Neural crest cell (in vitro differentiated cells): Measurements from ENCODE around the gene ABCG2. TPM values are rescaled to one million over a fixed set of nuclear protein-coding genes. Genes with fewer than 3 reads are reported as not detected.

ENCODE experiments used
- DNase-seq: peaks from one replicate; pipeline ENCODE4 v3.0.0; 2021; ENCODE audit warnings: low read depth, mixed read lengths, low spot score
- H3K27ac Mint-ChIP-seq: one replicate; pipeline ENCODE4 v1.8.0; 2021; ENCODE audit warnings: mild to moderate bottlenecking, mixed read lengths; ENCODE audit not compliant: unreplicated experiment
- H3K27me3 Mint-ChIP-seq: 2 replicates; pipeline ENCODE4 v1.8.0; 2021; ENCODE audit warnings: low read depth, mild to moderate bottlenecking, mixed read lengths
- H3K36me3 Mint-ChIP-seq: 2 replicates; pipeline ENCODE4 v1.8.0; 2021; ENCODE audit warnings: low read depth, mild to moderate bottlenecking, mixed read lengths
- H3K4me1 Mint-ChIP-seq: 2 replicates; pipeline ENCODE4 v1.8.0; 2021; ENCODE audit warnings: mixed read lengths
- H3K4me3 Mint-ChIP-seq: one replicate; pipeline ENCODE4 v1.8.0; 2021; ENCODE audit warnings: mild to moderate bottlenecking, mixed read lengths
- H3K9me3 Mint-ChIP-seq: 2 replicates; pipeline ENCODE4 v1.8.0; 2021; ENCODE audit warnings: mixed read lengths
- long read RNA-seq: library from polyadenylated mRNA; unstranded; transcript quantifications from one replicate; pipeline ENCODE4 v2.0.0, GENCODE V29; 2020
- total RNA-seq: library from RNA; stranded (reverse); gene quantifications from 2 replicates; pipeline ENCODE4 v1.2.1, GENCODE V29; 2021
- TF ChIP-seq, protein P1 (sequence below): fragments of 200-600 bp; sonication (generic); conservative IDR thresholded peaks from 2 replicates; pipeline ENCODE4 v1.5.0; 2021; ENCODE audit warnings: antibody characterized with exemption, mild to moderate bottlenecking

The ABCG2 gene
- total RNA-seq, result 5.1 and 5.3 TPM in 2 replicates
- long read RNA-seq, full-length matches to known transcripts, result 6 of 14 reads
- long read RNA-seq, partial matches to known transcripts, result 0 of 14 reads
- long read RNA-seq, other reads (novel, unspliced or antisense), result 8 of 14 reads

DNA sequence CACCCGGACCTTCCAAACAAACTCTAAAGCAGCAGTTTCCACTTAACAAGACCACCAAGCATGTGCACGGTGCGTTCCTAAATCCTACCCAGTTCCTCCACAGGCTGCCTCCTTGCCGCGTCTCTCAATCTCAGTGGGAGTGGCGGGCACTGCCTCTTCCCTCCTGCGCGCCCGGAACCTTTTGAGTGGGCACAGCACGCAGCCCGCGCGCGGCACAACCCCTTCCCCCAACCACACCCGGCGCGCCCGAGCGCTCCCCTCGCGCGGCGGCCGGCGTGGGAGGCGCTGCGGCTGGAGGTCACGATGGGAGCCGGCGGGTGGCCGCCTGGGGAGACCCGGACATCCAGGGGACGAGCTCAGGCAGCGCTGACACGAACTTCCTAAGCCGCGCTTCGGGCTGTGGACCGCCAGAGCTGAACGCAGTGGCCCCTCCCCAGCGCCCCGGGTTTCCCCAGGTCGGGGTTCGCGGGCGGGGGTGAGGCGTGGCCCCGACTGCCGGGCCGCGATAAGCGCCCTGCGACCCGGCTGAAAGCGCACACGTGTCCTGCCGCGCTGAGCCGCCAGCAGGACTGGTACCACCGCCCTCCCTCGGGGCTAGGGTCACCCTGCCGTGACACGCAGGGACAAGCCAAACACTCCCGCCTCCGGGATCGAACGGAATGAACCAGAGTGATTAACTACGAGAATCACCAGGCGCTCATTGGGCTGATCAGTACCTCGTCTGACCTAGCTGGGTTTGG lies at the start of gene ABCG2:
ABCG2 (minus strand) TSS at position 151 of the 740 bp plus-strand sequence. CDS start 18,644 bp downstream, outside the sequence.
- peaks cover 32% of the 10 kb centered on the region for H3K4me1 Mint-ChIP-seq
- peak; percentile 30 for DNase-seq
- TF ChIP-seq, protein P1, sequence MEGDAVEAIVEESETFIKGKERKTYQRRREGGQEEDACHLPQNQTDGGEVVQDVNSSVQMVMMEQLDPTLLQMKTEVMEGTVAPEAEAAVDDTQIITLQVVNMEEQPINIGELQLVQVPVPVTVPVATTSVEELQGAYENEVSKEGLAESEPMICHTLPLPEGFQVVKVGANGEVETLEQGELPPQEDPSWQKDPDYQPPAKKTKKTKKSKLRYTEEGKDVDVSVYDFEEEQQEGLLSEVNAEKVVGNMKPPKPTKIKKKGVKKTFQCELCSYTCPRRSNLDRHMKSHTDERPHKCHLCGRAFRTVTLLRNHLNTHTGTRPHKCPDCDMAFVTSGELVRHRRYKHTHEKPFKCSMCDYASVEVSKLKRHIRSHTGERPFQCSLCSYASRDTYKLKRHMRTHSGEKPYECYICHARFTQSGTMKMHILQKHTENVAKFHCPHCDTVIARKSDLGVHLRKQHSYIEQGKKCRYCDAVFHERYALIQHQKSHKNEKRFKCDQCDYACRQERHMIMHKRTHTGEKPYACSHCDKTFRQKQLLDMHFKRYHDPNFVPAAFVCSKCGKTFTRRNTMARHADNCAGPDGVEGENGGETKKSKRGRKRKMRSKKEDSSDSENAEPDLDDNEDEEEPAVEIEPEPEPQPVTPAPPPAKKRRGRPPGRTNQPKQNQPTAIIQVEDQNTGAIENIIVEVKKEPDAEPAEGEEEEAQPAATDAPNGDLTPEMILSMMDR, result no peak
- H3K9me3 Mint-ChIP-seq, result no peaks in the 10 kb centered on the region
- H3K36me3 Mint-ChIP-seq, result no peaks in the 10 kb centered on the region
- peaks cover 20% of the 10 kb centered on the region for H3K27me3 Mint-ChIP-seq
- peak within 1 kb of the TSS; percentile 25 for H3K27ac Mint-ChIP-seq
- H3K4me3 Mint-ChIP-seq, result peak within 1 kb of the TSS; percentile 86

DNA sequence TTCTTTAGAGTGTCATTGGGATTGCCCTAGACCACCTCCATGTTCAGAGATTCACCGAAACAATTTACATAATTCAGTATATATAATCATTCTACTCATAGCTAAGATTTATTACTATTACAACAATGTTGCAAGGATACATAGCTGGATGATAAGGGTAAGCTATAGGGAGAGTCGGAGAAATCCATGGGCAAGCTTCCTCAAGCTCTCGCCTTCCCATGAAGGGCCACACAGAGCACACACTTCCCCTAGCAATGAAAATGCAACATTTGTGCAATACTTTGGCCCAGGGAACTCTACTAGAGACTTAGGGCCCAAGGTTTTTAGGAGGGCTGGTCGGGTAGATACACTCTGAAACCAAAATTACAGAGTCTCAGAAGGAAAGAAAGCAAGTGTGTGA lies 49.7 kb upstream of the ABCG2 start:
- no peaks in the 10 kb centered on the region for H3K27me3 Mint-ChIP-seq
- no peak overlapping the region for H3K4me3 Mint-ChIP-seq
- no peaks in the 10 kb centered on the region for H3K36me3 Mint-ChIP-seq
- peak overlapping the region; percentile 74 for H3K27ac Mint-ChIP-seq
- H3K9me3 Mint-ChIP-seq, result no peaks in the 10 kb centered on the region
- no peak for DNase-seq
- TF ChIP-seq, protein P1, result no peak
- peaks cover 4% of the 10 kb centered on the region for H3K4me1 Mint-ChIP-seq

DNA sequence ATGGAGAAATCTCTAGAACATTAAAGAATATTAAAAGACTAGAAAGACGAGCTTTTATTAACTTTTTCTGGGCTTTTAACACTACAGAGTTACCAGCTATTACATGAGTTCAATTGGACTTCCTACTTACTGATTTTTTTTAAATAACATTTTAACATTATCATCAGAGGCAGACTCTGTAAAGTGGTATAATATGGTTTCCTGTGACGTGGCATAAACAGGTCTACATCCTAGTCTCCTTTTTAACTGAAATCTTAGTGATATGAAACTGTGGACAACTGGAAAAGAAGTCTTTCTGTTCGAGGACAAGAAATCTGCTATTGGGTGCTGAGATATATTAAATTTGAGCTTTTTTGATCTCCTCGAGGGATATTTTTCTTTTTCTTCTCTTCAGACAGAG lies 48.7 kb upstream of the ABCG2 start:
- DNase-seq, result no peak
- H3K36me3 Mint-ChIP-seq, result no peaks in the 10 kb centered on the region
- TF ChIP-seq, protein P1, result no peak
- H3K4me1 Mint-ChIP-seq, result peaks cover 4% of the 10 kb centered on the region
- no peak overlapping the region for H3K27ac Mint-ChIP-seq
- H3K4me3 Mint-ChIP-seq, result no peak overlapping the region
- H3K27me3 Mint-ChIP-seq, result no peaks in the 10 kb centered on the region
- no peaks in the 10 kb centered on the region for H3K9me3 Mint-ChIP-seq

DNA sequence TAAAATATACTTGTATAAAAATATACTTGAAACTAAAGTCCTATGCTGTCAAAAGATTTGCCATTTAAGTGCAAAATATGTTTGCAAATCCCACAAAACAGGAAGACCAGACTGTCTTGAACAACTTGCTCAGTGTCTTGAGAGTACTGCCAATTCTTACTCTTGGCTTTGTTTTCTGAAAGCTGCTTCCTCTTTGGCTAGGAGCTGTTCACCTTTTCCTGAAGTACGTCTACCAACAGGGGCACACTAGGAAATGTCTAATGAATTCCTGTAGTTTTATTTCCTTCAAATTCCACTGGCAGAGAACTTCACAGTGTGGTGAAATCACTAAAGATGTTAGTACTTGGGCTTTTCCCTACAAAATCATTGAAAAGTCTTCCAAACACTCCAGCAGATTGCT lies 46.4 kb upstream of the ABCG2 start:
- Mint-ChIP-seq H3K4me3 (no peak overlapping the region), H3K27ac (no peak overlapping the region), H3K9me3 (no peaks in the 10 kb centered on the region), H3K4me1 (peaks cover 4% of the 10 kb centered on the region), H3K36me3 (no peaks in the 10 kb centered on the region), H3K27me3 (no peaks in the 10 kb centered on the region)
- DNase-seq, result no peak
- TF ChIP-seq, protein P1, result no peak

DNA sequence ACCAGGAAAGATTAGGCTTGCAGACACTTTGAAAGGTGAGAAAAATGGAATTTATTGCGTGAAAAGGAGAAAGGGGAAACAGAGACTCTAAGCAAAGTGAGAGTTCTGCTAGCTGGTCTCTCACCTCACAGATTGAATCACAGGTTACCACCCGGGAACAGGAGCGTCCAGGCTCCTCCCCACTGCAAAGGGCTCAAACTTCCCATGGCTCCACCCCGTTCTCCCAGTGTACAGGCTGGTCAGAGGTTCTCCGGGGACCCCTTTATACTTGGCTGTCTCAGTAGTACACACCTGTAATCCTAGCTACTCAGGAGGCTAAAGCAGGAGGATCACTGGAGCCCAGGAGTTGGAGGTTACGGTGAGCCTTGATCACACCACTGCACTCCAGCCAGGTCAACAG lies 44.0 kb upstream of the ABCG2 start:
- H3K27me3 Mint-ChIP-seq, result no peaks in the 10 kb centered on the region
- TF ChIP-seq, protein P1, result no peak
- no peaks in the 10 kb centered on the region for H3K9me3 Mint-ChIP-seq
- peaks cover 4% of the 10 kb centered on the region for H3K4me1 Mint-ChIP-seq
- DNase-seq, result no peak
- H3K36me3 Mint-ChIP-seq, result no peaks in the 10 kb centered on the region
- H3K27ac Mint-ChIP-seq, result no peak overlapping the region
- H3K4me3 Mint-ChIP-seq, result no peak overlapping the region
